Measurements from ENCODE around the gene POLR2L.

The POLR2L gene

GRCh38 chr11:802693-803466, 39.4 kb downstream of the POLR2L start:
- ATAC-seq, result no peak
- TF ChIP-seq ZNF8 (CRISPR knock-in tag; IDR thresholded peaks at IDR 0.05), result no peak
- TF ChIP-seq ZC3H10 (CRISPR knock-in tag; IDR thresholded peaks at IDR 0.05), result no peak
- no peak for TF ChIP-seq ISL1 (CRISPR knock-in tag; IDR thresholded peaks at IDR 0.05)
- no peak for TF ChIP-seq BACH2 (CRISPR knock-in tag; IDR thresholded peaks at IDR 0.05; ENCODE audit: borderline replicate concordance)

DNA sequence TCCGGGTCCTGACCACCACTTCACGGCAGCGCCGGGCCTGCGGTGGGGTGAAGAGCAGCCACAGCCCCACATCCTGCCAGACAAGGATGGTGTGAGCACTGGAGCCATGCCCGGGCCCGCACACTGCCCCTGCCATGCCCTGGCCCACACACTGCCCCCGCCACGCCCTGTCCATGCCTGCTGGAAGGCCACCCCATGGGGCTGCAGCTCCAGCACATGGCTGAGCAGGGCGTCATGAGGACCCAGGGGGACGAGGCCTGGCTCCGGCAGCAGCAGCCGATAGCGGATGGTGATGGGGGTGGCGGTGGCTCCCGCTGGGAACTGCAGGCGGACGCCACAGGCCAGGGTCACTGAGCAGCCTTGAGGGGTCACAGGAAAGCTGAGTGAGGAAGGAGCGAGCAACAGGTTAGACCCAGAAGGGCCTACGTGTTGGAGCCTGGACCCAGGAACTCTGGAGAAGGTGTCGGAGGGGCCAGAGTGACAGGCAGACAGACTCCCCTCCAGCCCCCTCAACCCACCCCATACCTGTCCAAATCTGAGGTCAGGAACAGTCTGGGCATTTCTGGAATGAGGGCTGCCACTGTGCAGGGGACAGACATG, 40.2 kb downstream of the POLR2L start:
- TF ChIP-seq ZFP3 (CRISPR knock-in tag; IDR thresholded peaks at IDR 0.05) (no peak), BACH2 (CRISPR knock-in tag; IDR thresholded peaks at IDR 0.05; ENCODE audit: borderline replicate concordance) (no peak), ZC3H10 (CRISPR knock-in tag; IDR thresholded peaks at IDR 0.05) (no peak), ZNF565 (CRISPR knock-in tag; conservative IDR thresholded peaks at IDR 0.05; ENCODE audit: low read depth) (no peak), ZFP30 (CRISPR knock-in tag; IDR thresholded peaks at IDR 0.05) (no peak), ZNF8 (CRISPR knock-in tag; IDR thresholded peaks at IDR 0.05) (no peak), RARB (CRISPR knock-in tag; IDR thresholded peaks at IDR 0.05) (no peak), TSHZ2 (CRISPR knock-in tag; IDR thresholded peaks at IDR 0.05) (no peak), OSR1 (CRISPR knock-in tag; IDR thresholded peaks at IDR 0.05) (no peak), TCF4 (CRISPR knock-in tag; IDR thresholded peaks at IDR 0.05; ENCODE audit: borderline replicate concordance) (no peak), PPARA (CRISPR knock-in tag; IDR thresholded peaks at IDR 0.05; ENCODE audit: borderline replicate concordance) (no peak), SNAI2 (CRISPR knock-in tag; IDR thresholded peaks at IDR 0.05) (no peak), ARNTL (CRISPR knock-in tag; IDR thresholded peaks at IDR 0.05; ENCODE audit: borderline replicate concordance, low read depth) (no peak), CSDC2 (CRISPR knock-in tag; IDR thresholded peaks at IDR 0.05) (no peak), ESRRG (CRISPR knock-in tag; IDR thresholded peaks at IDR 0.05) (no peak), CSRNP3 (CRISPR knock-in tag; IDR thresholded peaks at IDR 0.05) (no peak)
- TF ChIP-seq, protein P1, sequence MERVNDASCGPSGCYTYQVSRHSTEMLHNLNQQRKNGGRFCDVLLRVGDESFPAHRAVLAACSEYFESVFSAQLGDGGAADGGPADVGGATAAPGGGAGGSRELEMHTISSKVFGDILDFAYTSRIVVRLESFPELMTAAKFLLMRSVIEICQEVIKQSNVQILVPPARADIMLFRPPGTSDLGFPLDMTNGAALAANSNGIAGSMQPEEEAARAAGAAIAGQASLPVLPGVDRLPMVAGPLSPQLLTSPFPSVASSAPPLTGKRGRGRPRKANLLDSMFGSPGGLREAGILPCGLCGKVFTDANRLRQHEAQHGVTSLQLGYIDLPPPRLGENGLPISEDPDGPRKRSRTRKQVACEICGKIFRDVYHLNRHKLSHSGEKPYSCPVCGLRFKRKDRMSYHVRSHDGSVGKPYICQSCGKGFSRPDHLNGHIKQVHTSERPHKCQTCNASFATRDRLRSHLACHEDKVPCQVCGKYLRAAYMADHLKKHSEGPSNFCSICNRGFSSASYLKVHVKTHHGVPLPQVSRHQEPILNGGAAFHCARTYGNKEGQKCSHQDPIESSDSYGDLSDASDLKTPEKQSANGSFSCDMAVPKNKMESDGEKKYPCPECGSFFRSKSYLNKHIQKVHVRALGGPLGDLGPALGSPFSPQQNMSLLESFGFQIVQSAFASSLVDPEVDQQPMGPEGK (CRISPR knock-in tag; IDR thresholded peaks at IDR 0.05; ENCODE audit: borderline replicate concordance), result no peak
- no peak for ATAC-seq

GRCh38 chr11:801097-801780, 41.1 kb downstream of the POLR2L start:
- TF ChIP-seq ZNF565 (CRISPR knock-in tag; conservative IDR thresholded peaks at IDR 0.05; ENCODE audit: low read depth), result no peak
- TF ChIP-seq CSDC2 (CRISPR knock-in tag; IDR thresholded peaks at IDR 0.05), result no peak
- no peak for TF ChIP-seq TSHZ2 (CRISPR knock-in tag; IDR thresholded peaks at IDR 0.05)
- TF ChIP-seq ZFP3 (CRISPR knock-in tag; IDR thresholded peaks at IDR 0.05), result no peak
- no peak for TF ChIP-seq GLIS3 (CRISPR knock-in tag; IDR thresholded peaks at IDR 0.05)
- TF ChIP-seq, protein P2, sequence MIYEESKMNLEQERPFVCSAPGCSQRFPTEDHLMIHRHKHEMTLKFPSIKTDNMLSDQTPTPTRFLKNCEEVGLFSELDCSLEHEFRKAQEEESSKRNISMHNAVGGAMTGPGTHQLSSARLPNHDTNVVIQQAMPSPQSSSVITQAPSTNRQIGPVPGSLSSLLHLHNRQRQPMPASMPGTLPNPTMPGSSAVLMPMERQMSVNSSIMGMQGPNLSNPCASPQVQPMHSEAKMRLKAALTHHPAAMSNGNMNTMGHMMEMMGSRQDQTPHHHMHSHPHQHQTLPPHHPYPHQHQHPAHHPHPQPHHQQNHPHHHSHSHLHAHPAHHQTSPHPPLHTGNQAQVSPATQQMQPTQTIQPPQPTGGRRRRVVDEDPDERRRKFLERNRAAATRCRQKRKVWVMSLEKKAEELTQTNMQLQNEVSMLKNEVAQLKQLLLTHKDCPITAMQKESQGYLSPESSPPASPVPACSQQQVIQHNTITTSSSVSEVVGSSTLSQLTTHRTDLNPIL (CRISPR knock-in tag; IDR thresholded peaks at IDR 0.05; ENCODE audit: low read depth), result no peak
- no peak for ATAC-seq

Measured in SK-N-SH treated with all-trans-retinoic acid at 6 μM for 48 hours (cell line).